Mesothelial cell of epicardium (in vitro differentiated cells): Measurements from ENCODE around the gene PRSS33. TPM values are rescaled to one million over a fixed set of nuclear protein-coding genes. Genes with fewer than 3 reads are reported as not detected.

Experiments
- DNase-seq, 2 experiments: peaks; one replicate each; pipeline ENCODE4 v3.0.0; 2021; ENCODE audit warnings: low spot score in 2 of 2; ENCODE audit not compliant: unreplicated experiment in 2 of 2
- H3K27ac Mint-ChIP-seq: 2 replicates; pipeline ENCODE4 v1.8.0; 2021; ENCODE audit warnings: mixed read lengths
- H3K27me3 Mint-ChIP-seq: 2 replicates; pipeline ENCODE4 v1.8.0; 2021; ENCODE audit warnings: low read depth, mixed read lengths
- H3K36me3 Mint-ChIP-seq: 2 replicates; pipeline ENCODE4 v1.8.0; 2021; ENCODE audit warnings: mixed read lengths
- H3K4me1 Mint-ChIP-seq: 2 replicates; pipeline ENCODE4 v1.8.0; 2021; ENCODE audit warnings: mixed read lengths
- H3K4me3 Mint-ChIP-seq: 2 replicates; pipeline ENCODE4 v1.8.0; 2021; ENCODE audit warnings: mild to moderate bottlenecking, moderate library complexity, mixed read lengths
- H3K9me3 Mint-ChIP-seq: 2 replicates; pipeline ENCODE4 v1.8.0; 2021; ENCODE audit warnings: mixed read lengths
- CTCF ChIP-seq: fragments of 200-600 bp; sonication (generic); IDR thresholded peaks from one replicate; pipeline ENCODE4 v1.5.0; 2021; ENCODE audit warnings: antibody characterized with exemption; ENCODE audit not compliant: unreplicated experiment
- total RNA-seq: library from RNA; stranded (reverse); gene quantifications from 3 replicates; pipeline ENCODE4 v1.2.1, GENCODE V29; 2021

PRSS33 gene
- total RNA-seq, 1 donor from 2014 or later: not detected

GRCh38 chr16:2737238-2737605 lies 50.1 kb downstream of the PRSS33 start:
- Mint-ChIP-seq H3K9me3 (no peaks in the 10 kb centered on the region), H3K36me3 (no peaks in the 10 kb centered on the region), H3K27me3 (peaks cover 3% of the 10 kb centered on the region), H3K27ac (no peak overlapping the region), H3K4me3 (no peak overlapping the region), H3K4me1 (peaks cover 13% of the 10 kb centered on the region)
- TF ChIP-seq CTCF: no peak
- no peak for DNase-seq

GRCh38 chr16:2736476-2737237 lies 50.7 kb downstream of the PRSS33 start:
- Mint-ChIP-seq H3K36me3 (no peaks in the 10 kb centered on the region), H3K4me1 (peaks cover 13% of the 10 kb centered on the region), H3K27me3 (peaks cover 3% of the 10 kb centered on the region), H3K27ac (no peak overlapping the region), H3K4me3 (no peak overlapping the region), H3K9me3 (no peaks in the 10 kb centered on the region)
- no peak for TF ChIP-seq CTCF
- no peak for DNase-seq

GRCh38 chr16:2734844-2735515 lies 52.4 kb downstream of the PRSS33 start:
- no peak overlapping the region for H3K4me3 Mint-ChIP-seq
- no peaks in the 10 kb centered on the region for H3K36me3 Mint-ChIP-seq
- no peaks in the 10 kb centered on the region for H3K9me3 Mint-ChIP-seq
- TF ChIP-seq CTCF: no peak
- peaks cover 3% of the 10 kb centered on the region for H3K27me3 Mint-ChIP-seq
- H3K4me1 Mint-ChIP-seq: peaks cover 10% of the 10 kb centered on the region
- DNase-seq: no peak
- no peak overlapping the region for H3K27ac Mint-ChIP-seq

Other genes starting within 250 kb of the PRSS33 start
- gene PDPK1, start 249.5 kb downstream of the PRSS33 start, total RNA-seq: 40.4 to 44.6 TPM (median 42.7 TPM) in 3 replicates
- 21.0 to 24.1 TPM (median 23.5 TPM) in 3 replicates for gene KCTD5, start 105.0 kb downstream of the PRSS33 start, total RNA-seq
- gene PRSS27, start 67.3 kb downstream of the PRSS33 start, total RNA-seq: 7.5 to 7.7 TPM (median 7.6 TPM) in 3 replicates
- gene SRRM2, start 34.9 kb downstream of the PRSS33 start, total RNA-seq: 832 to 854 TPM (median 837 TPM) in 3 replicates
- gene ELOB, start 10.3 kb downstream of the PRSS33 start, total RNA-seq: 192 to 200 TPM (median 195 TPM) in 3 replicates
- not detected in 3 replicates for gene PRSS41, start 10.9 kb upstream of the PRSS33 start, total RNA-seq
- gene PRSS21, start 29.7 kb upstream of the PRSS33 start, total RNA-seq: not detected in 3 replicates
- gene ZG16B, start 42.7 kb upstream of the PRSS33 start, total RNA-seq: 0.51 to 1.5 TPM (median 0.70 TPM) in 3 replicates
- gene PRSS22, start 70.6 kb upstream of the PRSS33 start, total RNA-seq: 22.8 to 25.1 TPM (median 24.9 TPM) in 3 replicates
- 26.3 to 28.6 TPM (median 28.3 TPM) in 3 replicates for gene FLYWCH2, start 95.7 kb upstream of the PRSS33 start, total RNA-seq
- gene FLYWCH1, start 124.4 kb upstream of the PRSS33 start, total RNA-seq: 25.9 to 29.4 TPM (median 29.0 TPM) in 3 replicates
- gene KREMEN2, start 176.7 kb upstream of the PRSS33 start, total RNA-seq: 27.3 to 30.5 TPM (median 29.1 TPM) in 3 replicates
- 8.1 to 10.1 TPM (median 8.9 TPM) in 3 replicates for gene PAQR4, start 181.8 kb upstream of the PRSS33 start, total RNA-seq
- 21.1 to 22.0 TPM (median 21.8 TPM) in 3 replicates for gene PKMYT1, start 192.9 kb upstream of the PRSS33 start, total RNA-seq
- gene CLDN9, start 225.4 kb upstream of the PRSS33 start, total RNA-seq: 5.4 to 5.7 TPM (median 5.4 TPM) in 3 replicates
- gene CLDN6, start 230.6 kb upstream of the PRSS33 start, total RNA-seq: 257 to 267 TPM (median 260 TPM) in 3 replicates
- gene TNFRSF12A, start 232.8 kb upstream of the PRSS33 start, total RNA-seq: 44.6 to 45.5 TPM (median 45.1 TPM) in 3 replicates
- 64.0 to 68.5 TPM (median 65.7 TPM) in 3 replicates for gene HCFC1R1, start 236.4 kb upstream of the PRSS33 start, total RNA-seq
- gene THOC6, start 236.5 kb upstream of the PRSS33 start, total RNA-seq: 59.8 to 62.4 TPM (median 60.2 TPM) in 3 replicates
- 4.5 to 5.8 TPM (median 5.1 TPM) in 3 replicates for gene BICDL2, start 249.4 kb upstream of the PRSS33 start, total RNA-seq